Measurements from ENCODE around the gene CCDC50.

The CCDC50 gene

GRCh38 chr3:191381303-191381702, 52.1 kb downstream of the CCDC50 start:
- DNase-seq: no peak

DNA sequence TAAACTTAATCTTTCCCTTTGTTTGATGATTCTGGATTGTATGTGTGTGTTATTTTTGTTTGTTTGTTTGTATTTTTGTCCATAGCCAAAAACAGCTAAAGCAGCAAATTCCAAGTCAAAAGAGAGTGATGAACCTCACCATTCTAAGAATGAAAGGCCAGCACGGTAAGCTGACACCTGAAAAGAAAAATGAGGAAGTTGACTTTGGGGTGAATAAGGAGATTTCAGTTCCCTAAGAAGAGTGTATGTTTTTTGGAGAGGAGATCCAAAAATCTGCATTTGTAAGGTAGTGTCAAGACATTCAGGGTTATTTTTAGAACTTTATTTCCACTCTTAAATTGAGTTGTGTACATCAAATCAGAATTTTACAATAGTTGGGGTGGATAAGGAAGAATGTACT, 53.5 kb downstream of the CCDC50 start:
- DNase-seq: no peak

DNA sequence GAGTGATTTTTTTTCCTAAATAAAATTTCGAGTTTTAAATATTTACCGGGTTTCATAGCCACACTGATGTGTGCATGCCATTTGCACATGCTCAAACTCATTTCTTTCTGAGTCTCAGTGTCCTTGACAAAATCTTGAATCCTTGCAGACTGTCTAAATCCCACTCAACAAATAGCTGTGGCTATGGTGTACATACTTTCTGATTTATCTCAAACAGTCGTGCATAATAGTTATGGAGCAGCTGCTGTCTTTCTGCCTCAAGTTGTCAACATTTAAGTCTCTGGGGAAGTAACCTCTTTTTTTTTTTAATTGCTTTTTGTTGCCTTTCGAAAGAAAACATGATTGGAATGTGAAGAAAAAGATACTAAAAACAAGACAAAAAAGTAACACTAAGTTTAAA, 53.9 kb downstream of the CCDC50 start:
- DNase-seq: peak; percentile 70

DNA sequence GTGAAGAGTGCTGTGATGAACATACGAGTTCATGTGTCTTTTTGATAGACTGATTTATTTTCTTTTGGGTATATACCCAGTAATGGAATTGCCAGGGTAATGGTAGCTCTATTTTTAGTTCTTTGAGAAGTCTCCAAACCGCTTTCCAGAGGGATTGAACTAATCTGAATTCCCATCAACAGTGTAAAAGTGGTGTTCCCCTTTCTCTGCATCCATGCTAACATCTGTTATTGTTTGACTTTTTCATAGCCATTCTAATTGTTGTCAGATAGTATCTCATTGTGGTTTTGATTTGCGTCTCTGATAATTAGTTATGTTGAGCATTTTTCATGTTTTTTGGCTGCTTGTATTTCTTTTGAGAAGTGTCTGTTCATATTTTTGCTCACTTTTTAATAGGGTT, 55.9 kb downstream of the CCDC50 start:
- peak; percentile 40 for DNase-seq

GRCh38 chr3:191387441-191388077, 58.4 kb downstream of the CCDC50 start:
- no peak for DNase-seq

DNA sequence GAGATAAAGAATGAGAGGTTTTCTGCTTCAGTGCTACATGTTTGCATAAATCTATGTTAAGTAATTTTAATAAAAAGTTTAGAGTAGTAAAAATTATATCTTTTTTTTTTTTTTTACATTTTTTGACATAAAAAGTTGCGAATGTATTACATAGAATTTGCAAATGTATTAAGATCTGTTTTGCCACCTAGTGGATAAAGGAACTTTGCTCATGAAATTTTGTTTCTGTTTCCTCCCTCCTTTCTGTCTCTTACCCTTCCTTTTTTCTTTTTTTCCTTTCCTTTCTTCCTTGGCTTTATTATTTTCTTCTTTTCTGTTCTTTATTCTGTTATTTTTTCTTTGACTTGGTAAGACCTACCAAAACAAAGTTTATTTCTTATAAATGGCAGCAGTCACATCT, 59.6 kb downstream of the CCDC50 start:
- DNase-seq: no peak

GRCh38 chr3:191390580-191390979, 61.4 kb downstream of the CCDC50 start:
- no peak for DNase-seq

DNA sequence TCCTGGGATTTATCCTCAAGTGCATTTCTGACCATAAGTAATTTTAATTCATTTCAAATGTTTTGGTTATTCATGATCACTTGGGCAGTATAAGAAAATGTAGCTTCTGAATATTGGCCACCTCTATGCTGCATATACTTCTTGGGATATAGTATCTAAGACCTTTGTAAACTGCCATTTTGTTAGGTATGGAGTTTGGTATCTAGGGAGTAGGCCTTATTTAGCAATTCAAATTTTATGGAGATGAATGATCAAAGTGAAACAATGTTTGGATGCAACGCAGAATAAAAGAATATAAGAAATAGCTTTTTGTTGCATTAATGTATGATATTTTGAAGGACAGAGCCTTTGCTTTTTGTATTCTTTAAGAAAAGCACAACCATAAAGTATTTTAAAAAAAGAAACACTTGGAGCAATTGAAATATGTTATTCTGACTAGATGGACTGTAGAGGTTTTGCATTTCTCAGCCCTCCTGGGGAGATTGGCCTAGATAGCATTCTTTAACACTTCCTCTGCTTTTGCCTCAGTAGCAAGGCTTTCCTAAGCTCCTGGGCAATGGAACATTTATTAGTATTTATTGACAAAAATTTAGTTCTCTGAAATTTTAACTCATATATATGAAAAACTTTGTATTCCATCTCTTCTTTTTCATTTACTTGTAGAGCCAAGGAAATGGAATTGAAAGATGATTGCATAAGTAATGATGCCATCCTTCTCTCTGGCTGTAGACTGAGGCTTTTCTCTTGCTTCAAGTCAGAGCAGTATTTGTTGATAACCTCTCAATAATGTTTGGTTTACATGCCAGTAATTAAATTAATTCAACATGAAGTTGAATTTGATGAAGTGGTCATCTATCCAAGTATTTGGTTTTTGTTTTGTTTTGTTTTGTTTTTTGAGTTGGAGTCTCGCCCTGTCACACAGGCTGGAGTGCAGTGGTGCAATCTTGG, 62.9 kb downstream of the CCDC50 start:
- DNase-seq: no peak

- no peak for DNase-seq
Measured at GRCh38 chr3:191393146-191393545, 64.0 kb downstream of the CCDC50 start.

GRCh38 chr3:191397771-191398170, 68.6 kb downstream of the CCDC50 start:
- DNase-seq: peak; percentile 6

DNA sequence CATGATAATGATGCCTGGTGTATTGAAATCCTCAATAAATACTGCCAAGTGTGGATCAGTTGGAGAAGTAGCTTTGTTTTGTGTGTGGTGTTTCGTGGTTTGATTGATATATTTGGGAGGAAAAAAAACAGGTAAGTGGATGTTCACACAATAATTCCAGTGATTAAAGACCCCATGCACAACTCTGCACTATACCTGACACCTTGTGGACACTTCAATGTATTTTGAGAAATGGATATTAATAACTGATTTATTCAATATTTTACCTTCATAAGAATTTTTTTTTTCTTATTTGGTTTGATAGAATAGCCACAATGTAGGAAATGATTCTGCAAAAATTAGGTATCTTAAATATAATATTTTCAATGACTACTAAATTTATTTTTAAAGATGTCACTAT, 69.4 kb downstream of the CCDC50 start:
- no peak for DNase-seq

GRCh38 chr3:191399918-191400317, 70.7 kb downstream of the CCDC50 start:
- DNase-seq: no peak

GRCh38 chr3:191401775-191402357, 72.7 kb downstream of the CCDC50 start:
- no peak for DNase-seq

- DNase-seq: no peak
Measured at GRCh38 chr3:191409791-191410359, 80.7 kb downstream of the CCDC50 start.

DNA sequence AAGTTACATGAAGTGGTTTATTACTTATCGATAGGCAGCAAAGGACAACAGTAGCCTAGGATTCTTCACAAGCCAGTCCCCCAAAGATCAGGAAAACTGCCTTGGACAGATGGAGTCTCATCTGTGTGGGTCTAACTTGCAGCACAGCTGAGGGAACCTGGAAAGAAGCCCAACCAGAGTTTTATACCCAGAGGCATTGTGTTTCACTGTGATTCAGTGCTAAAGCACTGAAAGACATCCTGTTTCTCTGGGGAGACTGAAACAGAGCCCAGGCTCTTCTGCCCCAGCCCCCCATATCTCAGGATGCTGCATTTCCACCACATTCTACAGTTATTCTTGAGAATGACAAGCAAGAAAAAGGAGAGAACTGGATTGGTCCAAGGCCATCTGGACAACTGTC, 83.6 kb downstream of the CCDC50 start:
- peak; percentile 95 for DNase-seq

- DNase-seq: peak; percentile 36
Measured at GRCh38 chr3:191414286-191414685, 85.1 kb downstream of the CCDC50 start.

DNA sequence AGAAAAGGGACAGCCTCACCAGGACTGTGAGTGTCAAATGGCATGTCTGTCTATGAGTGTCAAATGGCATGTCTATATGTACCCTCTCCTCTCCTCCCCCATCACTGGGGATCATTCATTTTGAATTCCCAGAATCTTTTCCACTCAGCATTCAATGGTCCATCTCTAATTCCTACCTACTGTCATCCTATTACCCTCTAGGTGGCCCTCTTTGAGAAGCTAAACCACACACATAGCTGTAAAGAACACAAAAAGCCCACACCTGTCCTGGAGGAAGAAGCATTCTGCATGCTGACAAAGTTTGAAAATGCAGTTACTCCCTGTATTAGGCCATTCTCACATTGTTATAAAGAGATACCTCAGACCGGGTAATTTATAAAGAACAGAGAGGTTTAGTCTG, 85.5 kb downstream of the CCDC50 start:
- no peak for DNase-seq

GRCh38 chr3:191415566-191415965, 86.4 kb downstream of the CCDC50 start:
- no peak for DNase-seq

GRCh38 chr3:191417457-191417729, 88.2 kb downstream of the CCDC50 start:
- DNase-seq: no peak

GRCh38 chr3:191420771-191421170, 91.6 kb downstream of the CCDC50 start:
- DNase-seq: no peak

- DNase-seq: no peak
Measured at GRCh38 chr3:191424881-191425280, 95.7 kb downstream of the CCDC50 start.

GRCh38 chr3:191425322-191425734, 96.1 kb downstream of the CCDC50 start:
- no peak for DNase-seq

DNA sequence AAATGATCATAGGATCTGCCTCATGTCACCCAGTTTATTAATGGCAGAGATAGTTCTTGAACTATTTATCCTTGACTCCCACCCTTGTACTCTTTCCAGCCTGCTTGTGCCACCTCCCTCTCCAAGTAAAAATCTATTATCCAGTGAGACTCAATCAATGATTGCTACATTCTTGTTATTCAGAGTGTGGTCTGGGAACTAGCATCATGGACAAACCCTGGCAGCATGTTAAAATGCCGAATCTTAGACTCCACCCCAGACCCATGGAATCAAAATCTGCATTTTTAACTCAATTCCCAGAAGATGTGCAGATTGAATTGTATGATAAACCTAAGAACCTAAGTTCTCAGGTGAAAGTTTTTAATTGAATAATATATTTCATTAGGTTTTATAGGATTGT, 97.1 kb downstream of the CCDC50 start:
- no peak for DNase-seq

GRCh38 chr3:191428177-191428576, 99.0 kb downstream of the CCDC50 start:
- DNase-seq: no peak
